B cell (primary cell): ENCODE data around the gene KIF21B. TPM values are rescaled to one million over a fixed set of nuclear protein-coding genes. Genes with fewer than 3 reads are reported as not detected.
"Not testable (repeated sequence)": the region's sequence is repeated elsewhere in the genome, so short reads cannot be mapped to it uniquely, and the experiment has no call there.

Experiments
- ATAC-seq: fragments of 200-7000 bp; cut with Tn5 transposase; one replicate; pipeline ENCODE4 v1.10.0; 2021; ENCODE audit warnings: low read depth, mild to moderate bottlenecking, moderate number of reproducible peaks, moderate library complexity
- CTCF ChIA-PET: fragments of 350-600 bp; sonication (Branson Sonifier 250); formaldehyde crosslinking; loops from one replicate; lab custom pipeline; 2021; ENCODE audit warnings: antibody characterized with exemption, inconsistent platforms; lab: Charles Lee
- POLR2A ChIA-PET: fragments of 350-600 bp; sonication (Branson Sonifier 250); formaldehyde crosslinking; loops from one replicate; lab custom pipeline; 2021; ENCODE audit warnings: antibody characterized with exemption; lab: Charles Lee
- DNase-seq: peaks from one replicate; pipeline ENCODE4 v3.0.0; 2013
- H2AFZ ChIP-seq: 2 replicates; pipeline ENCODE4 v1.6.1; 2012; ENCODE audit warnings: mild to moderate bottlenecking, low read depth, low read length; ENCODE audit not compliant: insufficient read depth, poor library complexity, severe bottlenecking
- H3K27ac ChIP-seq, 2 donors: 1 replicate in 1 of 2; 2 replicates in 1 of 2; pipeline ENCODE4 v1.5.1; 2012 to 2013; ENCODE audit warnings: low read length in 2 of 2, mild to moderate bottlenecking in 2 of 2, moderate library complexity in 1 of 2
- H3K27me3 ChIP-seq, 4 experiments: fragments of 200-600 bp in 1 of 4; sonication (generic) in 1 of 4; replicated peaks in 1 of 4; 1 replicate in 2 of 4; 2 replicates in 2 of 4; pipeline versions ENCODE4 v1.6.1 to v1.7.0; 2013 to 2016; ENCODE audit warnings: low read length in 3 of 4, mild to moderate bottlenecking in 2 of 4, mixed read lengths in 1 of 4, moderate library complexity in 1 of 4; ENCODE audit not compliant: insufficient read depth in 4 of 4, control insufficient read depth in 3 of 4; ENCODE audit errors: control extremely low read depth in 1 of 4
- H3K36me3 ChIP-seq, 2 experiments: replicated peaks in 1 of 2; 1 replicate in 1 of 2; 2 replicates in 1 of 2; pipeline versions ENCODE4 v1.6.1 to v1.7.1; 2013; ENCODE audit warnings: low read length in 1 of 2; ENCODE audit not compliant: insufficient read depth in 2 of 2, control insufficient read depth in 1 of 2; ENCODE audit errors: control extremely low read depth in 1 of 2, extremely low read depth in 1 of 2
- H3K4me1 ChIP-seq, 2 donors: fragments of 200-600 bp in 1 of 2; sonication (generic) in 1 of 2; 1 replicate in 1 of 2; 2 replicates in 1 of 2; pipeline versions ENCODE4 v1.5.1 to v1.6.1; 2013 to 2017; ENCODE audit warnings: low read length in 2 of 2; ENCODE audit not compliant: control insufficient read depth in 2 of 2, insufficient read depth in 2 of 2
- H3K4me2 ChIP-seq: replicated peaks from 2 replicates; pipeline ENCODE3; 2012; ENCODE audit warnings: mild to moderate bottlenecking, low read depth, low read length; ENCODE audit not compliant: poor library complexity, severe bottlenecking
- H3K4me3 ChIP-seq, 5 experiments: fragments of 200-600 bp in 1 of 5; sonication (generic) in 1 of 5; 1 replicate in 3 of 5; 2 replicates in 2 of 5; pipeline versions ENCODE4 v1.5.1 to v1.7.0; 2011 to 2016; ENCODE audit warnings: low read length in 4 of 5, mild to moderate bottlenecking in 4 of 5, low read depth in 2 of 5, control low read depth in 1 of 5, moderate library complexity in 1 of 5; ENCODE audit not compliant: insufficient read depth in 1 of 5; ENCODE audit errors: control extremely low read depth in 1 of 5, extremely low read depth in 1 of 5
- H3K79me2 ChIP-seq: fragments of 200-600 bp; sonication (generic); one replicate; pipeline ENCODE4 v1.6.0; 2016; ENCODE audit warnings: low read length; ENCODE audit not compliant: control insufficient read depth, insufficient read depth
- H3K9ac ChIP-seq: fragments of 200-600 bp; sonication (generic); 2 replicates; pipeline ENCODE4 v1.6.1; 2017; ENCODE audit warnings: mild to moderate bottlenecking, low read length, moderate library complexity
- H3K9me3 ChIP-seq, 3 donors: one replicate each; pipeline versions ENCODE4 v1.6.1 to v1.7.1; 2013; ENCODE audit warnings: low read length in 2 of 3; ENCODE audit not compliant: control insufficient read depth in 2 of 3, insufficient read depth in 1 of 3; ENCODE audit errors: control extremely low read depth in 1 of 3
- H4K20me1 ChIP-seq: 2 replicates; pipeline ENCODE4 v1.6.0; 2012; ENCODE audit warnings: mild to moderate bottlenecking, low read length; ENCODE audit not compliant: insufficient read depth, control insufficient read depth, poor library complexity, severe bottlenecking
- H3K27ac Mint-ChIP-seq: one replicate; pipeline ENCODE4 v1.8.0; 2021; ENCODE audit warnings: mixed read lengths
- H3K27me3 Mint-ChIP-seq: one replicate; pipeline ENCODE4 v1.8.0; 2021; ENCODE audit warnings: mixed read lengths
- H3K4me1 Mint-ChIP-seq: one replicate; pipeline ENCODE4 v1.8.0; 2021; ENCODE audit warnings: mixed read lengths
- H3K4me3 Mint-ChIP-seq: one replicate; pipeline ENCODE4 v1.8.0; 2021; ENCODE audit warnings: mixed read lengths
- H3K9me3 Mint-ChIP-seq: one replicate; pipeline ENCODE4 v1.8.0; 2022; ENCODE audit warnings: mixed read lengths; ENCODE audit not compliant: insufficient read depth
- EZH2 ChIP-seq: IDR thresholded peaks from 2 replicates; pipeline ENCODE4 v1.6.1; 2012; ENCODE audit warnings: borderline replicate concordance, low read depth, mild to moderate bottlenecking, moderate library complexity, low read length; ENCODE audit not compliant: insufficient read depth, poor library complexity, severe bottlenecking
- WGBS: methylation state at CpG from one replicate; pipeline ENCODE4 v1.1.5; 2013; ENCODE audit warnings: missing lambda C conversion rate; ENCODE audit not compliant: insufficient coverage; 5-methylcytosine and 5-hydroxymethylcytosine counted together
- intact Hi-C: fragments of 100-400 bp; cut with micrococcal nuclease; formaldehyde crosslinking; loops from one replicate; pipeline ENCODE4 v1.10.0; 2022
- polyA plus RNA-seq: library from polyadenylated mRNA; depleted of rRNA; stranded (reverse); fragments of >200 nt; gene quantifications from 2 replicates; pipeline ENCODE4 v1.2.3, GENCODE V29; 2012
- total RNA-seq, 2 donors: library from RNA; stranded (reverse); fragments of 120-200 nt in 1 of 2; gene quantifications; 1 replicate in 1 of 2; 2 replicates in 1 of 2; pipeline versions ENCODE4 v1.2.3 to v1.2.4, GENCODE V29; 2013 to 2022
- TF ChIP-seq, protein P1 (sequence below): fragments of 200-600 bp; IDR thresholded peaks from one replicate; pipeline ENCODE4 v1.8.0; 2022; ENCODE audit warnings: antibody characterized with exemption, mild to moderate bottlenecking

Gene KIF21B
- total and polyA plus RNA-seq, 2 donors (not counting 1 experiment from before 2014, with no cell fraction given): 41.1 to 41.6 TPM

DNA sequence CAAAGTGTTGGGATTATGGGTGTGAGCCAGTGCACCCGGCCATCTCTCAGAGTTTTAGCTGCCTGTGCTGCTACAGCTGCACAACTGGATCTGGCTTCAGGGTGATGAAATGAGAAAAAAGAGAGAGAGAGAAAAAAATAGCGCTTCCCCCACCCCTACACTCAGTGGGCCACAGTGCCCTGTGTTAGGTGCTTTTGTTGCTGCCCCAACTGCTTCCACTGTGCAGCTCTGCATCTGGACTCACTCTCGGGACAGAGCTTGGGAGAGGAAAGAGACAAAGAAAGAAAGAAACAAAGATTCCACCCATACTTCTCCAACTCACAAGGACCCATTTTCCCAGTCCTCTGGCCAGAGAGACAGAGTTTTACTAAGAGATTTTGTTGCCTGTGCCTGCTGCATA lies 78.4 kb downstream of the KIF21B start:
- no peak for DNase-seq
- H3K4me3 Mint-ChIP-seq: no peak overlapping the region
- Histone ChIP-seq H3K79me2 (no peaks in the 10 kb centered on the region), H4K20me1 (no peaks in the 10 kb centered on the region), H2AFZ (no peak overlapping the region), H3K36me3 (no peaks in the 10 kb centered on the region), H3K27me3 (peaks cover 0 to 3% (median 0%) of the 10 kb centered on the region in 4 experiments), H3K4me3 (no peak overlapping the region), H3K4me1 (no peaks in the 10 kb centered on the region), H3K9ac (no peak overlapping the region), H3K27ac (no peak overlapping the region), H3K9me3 (peaks cover 0 to 15% (median 0%) of the 10 kb centered on the region in 3 donors), H3K4me2 (no peak overlapping the region)
- H3K27ac Mint-ChIP-seq: no peak overlapping the region
- H3K4me1 Mint-ChIP-seq: no peaks in the 10 kb centered on the region
- WGBS: 100% methylated on average over 1 of the region's 3 CpGs
- POLR2A ChIA-PET: no interaction called here
- ATAC-seq: no peak
- intact Hi-C loops: no loop called here
- peaks cover 8% of the 10 kb centered on the region for H3K9me3 Mint-ChIP-seq
- CTCF ChIA-PET: interaction anchor here (1.4 kb wide), 1 partner anchor 387 kb away, joined by 3 read pairs; no protein-coding TSS in a partner anchor
- TF ChIP-seq, protein P1, sequence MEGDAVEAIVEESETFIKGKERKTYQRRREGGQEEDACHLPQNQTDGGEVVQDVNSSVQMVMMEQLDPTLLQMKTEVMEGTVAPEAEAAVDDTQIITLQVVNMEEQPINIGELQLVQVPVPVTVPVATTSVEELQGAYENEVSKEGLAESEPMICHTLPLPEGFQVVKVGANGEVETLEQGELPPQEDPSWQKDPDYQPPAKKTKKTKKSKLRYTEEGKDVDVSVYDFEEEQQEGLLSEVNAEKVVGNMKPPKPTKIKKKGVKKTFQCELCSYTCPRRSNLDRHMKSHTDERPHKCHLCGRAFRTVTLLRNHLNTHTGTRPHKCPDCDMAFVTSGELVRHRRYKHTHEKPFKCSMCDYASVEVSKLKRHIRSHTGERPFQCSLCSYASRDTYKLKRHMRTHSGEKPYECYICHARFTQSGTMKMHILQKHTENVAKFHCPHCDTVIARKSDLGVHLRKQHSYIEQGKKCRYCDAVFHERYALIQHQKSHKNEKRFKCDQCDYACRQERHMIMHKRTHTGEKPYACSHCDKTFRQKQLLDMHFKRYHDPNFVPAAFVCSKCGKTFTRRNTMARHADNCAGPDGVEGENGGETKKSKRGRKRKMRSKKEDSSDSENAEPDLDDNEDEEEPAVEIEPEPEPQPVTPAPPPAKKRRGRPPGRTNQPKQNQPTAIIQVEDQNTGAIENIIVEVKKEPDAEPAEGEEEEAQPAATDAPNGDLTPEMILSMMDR: no peak
- no peak for TF ChIP-seq EZH2
- peaks cover 14% of the 10 kb centered on the region for H3K27me3 Mint-ChIP-seq

DNA sequence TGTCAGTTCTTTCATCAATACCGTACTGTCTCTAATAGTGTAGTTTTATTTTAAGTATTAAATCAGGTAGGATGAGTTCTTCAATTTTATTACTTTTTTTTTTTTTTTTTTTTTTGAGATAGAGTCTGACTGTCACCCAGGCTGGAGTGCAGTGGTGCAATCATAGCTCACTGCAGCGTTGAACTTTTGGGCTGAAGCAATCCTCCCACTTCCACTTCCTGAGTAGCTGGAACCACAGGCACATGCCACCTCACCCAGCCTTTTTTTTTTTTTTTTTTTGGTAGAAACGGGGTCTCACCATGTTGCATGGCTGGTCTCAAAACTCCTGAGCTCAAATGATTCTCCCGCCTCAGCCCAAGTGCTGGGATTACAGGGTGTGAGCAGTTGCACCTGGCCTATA lies 84.6 kb downstream of the KIF21B start:
- no CpG with 5 or more reads among the region's 4 CpGs for WGBS
- H3K27ac ChIP-seq: no peak overlapping the region
- no peak for ATAC-seq
- intact Hi-C loops: no loop called here
- no peaks in the 10 kb centered on the region for H3K4me1 ChIP-seq
- H3K79me2 ChIP-seq: no peaks in the 10 kb centered on the region
- TF ChIP-seq, protein P1: no peak
- no peak for TF ChIP-seq EZH2
- no peaks in the 10 kb centered on the region for H3K36me3 ChIP-seq
- no peaks in the 10 kb centered on the region for H3K27me3 ChIP-seq
- no peak overlapping the region for H3K9ac ChIP-seq
- ChIA-PET CTCF (interaction anchor here (0.8 kb wide), 1 partner anchor 317 kb away, joined by 3 read pairs; no protein-coding TSS in a partner anchor), POLR2A (interaction anchor here (0.6 kb wide), 1 partner anchor 169 kb away, joined by 3 read pairs; no protein-coding TSS in a partner anchor)
- H2AFZ ChIP-seq: no peak overlapping the region
- no peaks in the 10 kb centered on the region for H4K20me1 ChIP-seq
- no peaks in the 10 kb centered on the region for H3K27me3 Mint-ChIP-seq
- DNase-seq: no peak
- H3K4me3 Mint-ChIP-seq: no peak overlapping the region
- H3K4me1 Mint-ChIP-seq: no peaks in the 10 kb centered on the region
- H3K9me3 ChIP-seq: peaks cover 0 to 6% (median 0%) of the 10 kb centered on the region in 3 donors
- H3K9me3 Mint-ChIP-seq: peaks cover 4% of the 10 kb centered on the region
- no peak overlapping the region for H3K4me3 ChIP-seq
- no peak overlapping the region for H3K27ac Mint-ChIP-seq
- no peak overlapping the region for H3K4me2 ChIP-seq

DNA sequence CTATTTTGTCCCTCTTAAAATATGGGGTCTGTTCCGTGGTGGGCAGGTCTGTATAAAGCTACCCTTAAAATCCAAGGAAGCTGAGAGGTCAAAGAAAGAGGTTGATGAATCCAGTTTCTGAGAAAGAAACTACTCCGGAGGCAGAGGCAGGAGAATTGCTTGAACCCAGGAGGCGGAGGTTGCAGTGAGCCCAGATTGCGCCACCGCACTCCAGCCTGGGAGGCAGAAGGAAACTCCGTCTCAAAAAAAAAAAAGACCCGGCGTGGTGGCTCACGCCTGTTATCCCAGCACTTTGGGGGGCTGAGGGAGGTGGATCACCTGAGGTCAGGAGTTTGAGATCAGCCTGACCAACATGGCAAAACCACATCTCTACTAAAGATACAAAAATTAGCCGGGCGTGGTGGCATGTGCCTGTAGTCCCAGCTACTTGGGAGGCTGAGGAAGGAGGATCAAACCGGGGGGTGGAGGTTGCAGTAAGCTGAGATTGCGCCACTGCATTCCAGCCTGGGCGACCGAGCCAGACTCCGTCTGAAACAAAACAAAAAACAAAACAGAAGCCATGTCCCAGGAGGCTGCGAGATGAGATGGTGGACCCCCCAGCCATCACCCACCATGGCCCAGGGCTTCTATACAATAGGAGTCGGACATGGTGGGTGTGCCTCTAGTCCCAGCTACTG lies 88.1 kb downstream of the KIF21B start:
- DNase-seq, ATAC-seq, H3K4me3 Mint-ChIP-seq, H3K27ac Mint-ChIP-seq, H2AFZ ChIP-seq, H3K4me1 Mint-ChIP-seq, H3K4me1 ChIP-seq, H3K9ac ChIP-seq, H3K27me3 Mint-ChIP-seq, H4K20me1 ChIP-seq, H3K36me3 ChIP-seq, H3K27ac ChIP-seq, H3K9me3 ChIP-seq, H3K9me3 Mint-ChIP-seq, POLR2A ChIA-PET, H3K4me2 ChIP-seq, H3K4me3 ChIP-seq, intact Hi-C loops, H3K27me3 ChIP-seq, H3K79me2 ChIP-seq: not testable (repeated sequence)
- 99% methylated on average over 12 of the region's 18 CpGs for WGBS
- CTCF ChIA-PET: interaction anchor here (0.6 to 2.1 kb wide), 2 partner anchors 37 to 43 kb away, joined by 3 to 8 read pairs; no protein-coding TSS in a partner anchor
